Right renal cortex interstitium (tissue), 3 donors: ENCODE results near the gene FEV. TPM values are rescaled to one million over a fixed set of nuclear protein-coding genes. Genes with fewer than 3 reads are reported as not detected.

ENCODE experiments used
- DNase-seq, 3 donors: peaks; one replicate each; pipeline ENCODE4 v3.0.0-alpha.2; 2013; ENCODE audit warnings: low read depth in 3 of 3, low spot score in 2 of 3
- polyA plus RNA-seq, 3 donors: library from polyadenylated mRNA; unstranded; fragments of 120-200 nt; gene quantifications; one replicate each; pipeline ENCODE4 v1.2.1, GENCODE V29; 2013; ENCODE audit not compliant: insufficient read length in 3 of 3

Gene FEV
- polyA plus RNA-seq, 3 donors, result 0.07 to 0.10 TPM; not detected in 1

DNA sequence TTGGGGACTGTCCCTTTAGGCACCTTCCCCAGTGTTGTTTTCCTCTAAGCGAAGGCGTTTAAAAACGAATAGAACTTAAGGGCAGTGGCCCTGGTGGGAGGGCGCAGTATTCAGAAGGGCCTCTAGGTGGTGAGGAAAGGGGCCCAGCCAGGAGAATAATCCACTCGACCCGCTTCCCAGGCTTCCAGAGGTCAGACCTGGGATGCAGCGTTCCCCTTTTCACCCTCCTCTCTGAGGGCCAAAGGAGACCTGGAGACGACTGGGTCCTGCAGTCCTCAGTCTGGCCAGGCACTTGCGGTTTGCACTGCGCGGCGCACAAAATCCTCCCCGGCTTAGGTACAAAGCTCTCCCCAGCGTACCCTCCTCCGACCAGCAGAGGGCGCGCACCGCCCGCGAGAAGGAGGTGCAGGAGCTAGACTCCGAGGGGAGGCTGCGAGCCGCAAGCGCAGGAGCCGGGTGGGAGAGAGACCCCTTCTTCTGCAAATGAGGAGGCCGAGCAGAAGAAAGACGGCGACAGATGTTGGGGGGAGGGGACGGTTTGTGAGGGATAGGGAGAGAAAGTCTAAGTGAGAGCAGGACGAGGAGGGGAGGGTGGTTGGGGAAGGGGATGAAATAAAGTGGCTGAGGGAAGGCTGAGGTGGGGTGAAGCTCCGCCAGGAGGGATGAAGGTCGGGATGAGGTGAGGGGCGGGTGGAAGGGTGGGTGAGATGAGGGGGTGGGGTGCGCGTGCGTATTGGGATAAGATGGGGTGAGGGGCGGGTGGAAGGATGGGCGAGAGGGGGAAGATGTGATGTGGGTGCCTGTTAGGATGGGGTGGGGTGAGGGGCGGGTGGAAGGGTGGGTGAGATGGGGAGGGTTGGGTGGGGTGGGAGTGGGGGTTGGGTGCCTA lies 4.9 kb downstream of the FEV start:
- DNase-seq, result peak in 1 of 3 donors; percentile 68

DNA sequence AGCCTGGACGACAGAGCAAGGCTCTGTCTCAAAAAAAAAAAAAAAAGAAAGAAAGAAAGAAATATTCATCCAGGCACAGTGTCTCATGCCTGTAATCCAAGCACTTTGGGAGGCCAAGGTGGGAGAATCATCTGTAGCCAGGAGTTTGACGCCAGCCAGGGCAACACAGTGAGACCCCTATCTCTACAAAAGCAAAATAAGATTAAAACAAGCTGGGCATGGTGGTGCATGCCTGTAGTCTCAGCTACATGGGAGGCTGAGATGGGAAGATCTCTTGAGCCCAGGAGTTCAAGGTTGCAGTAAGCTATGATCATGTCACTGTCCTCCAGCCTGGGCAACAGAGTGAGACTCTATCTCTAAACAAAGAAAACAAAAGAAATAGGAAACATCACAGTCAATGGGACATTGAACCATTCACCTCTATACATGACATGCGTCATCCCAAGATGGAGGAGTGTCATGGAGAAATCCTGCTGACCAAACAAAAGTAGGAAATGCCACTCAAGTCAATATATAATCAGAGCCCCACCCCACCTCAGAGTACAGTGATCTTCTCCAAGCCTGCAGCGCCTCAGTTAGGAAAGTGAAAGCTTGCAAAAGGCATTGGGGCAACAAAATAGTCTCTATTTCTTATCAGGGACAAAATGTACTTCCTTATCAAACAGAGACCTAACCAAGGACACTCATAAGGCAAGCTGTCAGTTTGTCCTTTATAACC lies 9.8 kb downstream of the FEV start:
- DNase-seq, result no peak

DNA sequence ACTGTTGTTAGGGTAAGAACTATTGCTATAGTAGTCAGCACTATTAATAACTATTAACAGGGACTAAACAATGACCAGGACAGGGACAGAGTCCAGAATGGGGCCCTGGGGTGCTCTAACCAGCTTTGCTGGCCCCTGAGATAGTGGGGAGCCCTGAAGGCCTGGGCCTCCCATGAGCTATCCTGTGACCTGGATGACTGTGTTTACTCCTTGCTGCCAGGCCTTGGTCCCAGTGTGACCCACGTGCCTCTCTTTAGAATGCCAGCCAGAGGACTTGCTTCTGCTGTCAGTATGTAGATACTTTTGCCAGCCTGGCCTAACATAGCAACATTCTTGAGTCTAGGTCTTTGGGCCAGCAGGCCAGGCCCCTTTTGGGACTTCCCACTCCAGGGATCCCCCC lies 14.1 kb downstream of the FEV start:
- DNase-seq, result no peak

DNA sequence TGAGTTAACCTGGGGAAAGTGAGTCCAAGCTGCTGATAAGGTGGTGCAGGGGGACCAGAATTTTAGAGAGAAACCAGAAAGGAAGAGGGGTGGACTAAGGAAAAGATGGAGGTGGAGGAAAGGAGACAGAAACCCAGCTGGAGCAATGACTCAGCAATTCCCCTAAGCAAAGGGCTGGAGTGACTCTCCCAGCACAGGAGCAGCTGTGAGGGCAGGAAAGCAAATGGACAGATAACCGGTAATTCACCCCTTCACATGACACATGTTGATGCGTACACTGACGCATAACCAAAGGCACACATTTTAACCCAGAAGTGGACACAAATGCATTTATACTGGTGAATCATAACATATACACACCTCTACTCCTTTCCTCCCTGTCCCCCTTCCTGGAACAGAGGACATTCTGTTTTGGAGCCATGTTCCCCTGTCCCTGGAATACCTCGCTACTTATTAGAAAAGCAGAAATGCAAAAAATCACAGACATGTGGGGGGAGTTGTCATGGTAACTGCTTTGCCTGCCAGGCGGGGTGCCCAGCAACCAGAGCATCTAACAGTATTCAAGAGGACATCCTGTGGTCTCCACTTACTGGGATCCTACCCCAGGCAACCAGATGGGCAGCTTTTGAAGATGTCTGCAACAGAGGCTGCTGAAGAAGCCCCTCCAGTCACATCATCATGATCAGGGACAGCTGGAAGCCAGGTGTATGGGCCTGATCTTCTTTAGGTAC lies 20.8 kb downstream of the FEV start:
- no peak for DNase-seq

DNA sequence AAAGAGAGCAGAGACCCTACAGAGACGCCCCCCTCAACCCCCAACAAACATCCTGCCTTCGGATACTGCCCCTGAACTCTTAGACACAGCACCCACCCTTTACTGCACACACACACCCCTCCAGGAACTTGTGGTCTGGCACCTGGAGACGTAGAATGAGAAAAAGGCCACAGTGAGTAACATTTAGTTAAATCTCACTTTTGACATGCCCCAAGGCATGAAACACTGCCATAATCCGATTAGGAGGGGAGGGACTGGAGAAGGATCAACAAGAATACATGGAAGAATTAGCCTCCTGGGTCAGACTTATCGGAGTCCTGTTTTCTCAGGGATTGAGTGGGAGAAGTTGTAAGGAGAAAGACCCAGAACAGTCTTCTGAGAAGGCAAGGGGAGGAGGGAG lies 21.4 kb downstream of the FEV start:
- DNase-seq, result no peak

DNA sequence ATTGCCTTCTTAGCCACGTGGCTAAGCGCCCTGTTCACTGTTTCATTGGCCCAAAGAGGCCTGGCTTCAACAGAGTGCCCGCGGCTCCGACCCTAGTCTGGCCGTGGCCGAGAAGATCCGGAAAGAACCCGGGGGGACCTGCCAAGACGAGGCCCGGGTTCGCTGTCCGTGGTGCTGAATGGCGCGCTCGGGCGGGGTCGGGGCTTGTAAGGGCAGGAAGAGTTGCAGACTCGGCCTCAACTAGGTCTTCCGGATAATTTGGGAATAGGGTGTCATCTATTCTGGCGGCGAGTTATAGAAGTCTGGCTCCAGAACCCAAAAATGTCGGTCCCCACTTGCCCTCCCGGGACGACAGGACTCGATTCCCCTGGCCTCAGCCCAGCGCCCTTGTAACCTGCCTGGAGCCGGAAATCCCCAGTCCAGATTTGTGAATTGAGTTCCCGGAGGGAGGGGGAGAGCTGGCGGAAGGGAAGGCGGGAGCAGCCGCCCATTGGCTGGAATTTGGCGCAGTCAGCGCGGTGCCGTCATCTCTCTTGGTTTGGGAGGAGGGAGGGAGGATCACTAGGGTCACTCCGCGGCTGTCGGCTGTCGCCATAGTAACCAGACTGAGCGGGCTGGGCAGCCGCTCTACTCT lies 22.0 kb downstream of the FEV start:
- peak in 2 of 3 donors; percentile 53 to 73 for DNase-seq

DNA sequence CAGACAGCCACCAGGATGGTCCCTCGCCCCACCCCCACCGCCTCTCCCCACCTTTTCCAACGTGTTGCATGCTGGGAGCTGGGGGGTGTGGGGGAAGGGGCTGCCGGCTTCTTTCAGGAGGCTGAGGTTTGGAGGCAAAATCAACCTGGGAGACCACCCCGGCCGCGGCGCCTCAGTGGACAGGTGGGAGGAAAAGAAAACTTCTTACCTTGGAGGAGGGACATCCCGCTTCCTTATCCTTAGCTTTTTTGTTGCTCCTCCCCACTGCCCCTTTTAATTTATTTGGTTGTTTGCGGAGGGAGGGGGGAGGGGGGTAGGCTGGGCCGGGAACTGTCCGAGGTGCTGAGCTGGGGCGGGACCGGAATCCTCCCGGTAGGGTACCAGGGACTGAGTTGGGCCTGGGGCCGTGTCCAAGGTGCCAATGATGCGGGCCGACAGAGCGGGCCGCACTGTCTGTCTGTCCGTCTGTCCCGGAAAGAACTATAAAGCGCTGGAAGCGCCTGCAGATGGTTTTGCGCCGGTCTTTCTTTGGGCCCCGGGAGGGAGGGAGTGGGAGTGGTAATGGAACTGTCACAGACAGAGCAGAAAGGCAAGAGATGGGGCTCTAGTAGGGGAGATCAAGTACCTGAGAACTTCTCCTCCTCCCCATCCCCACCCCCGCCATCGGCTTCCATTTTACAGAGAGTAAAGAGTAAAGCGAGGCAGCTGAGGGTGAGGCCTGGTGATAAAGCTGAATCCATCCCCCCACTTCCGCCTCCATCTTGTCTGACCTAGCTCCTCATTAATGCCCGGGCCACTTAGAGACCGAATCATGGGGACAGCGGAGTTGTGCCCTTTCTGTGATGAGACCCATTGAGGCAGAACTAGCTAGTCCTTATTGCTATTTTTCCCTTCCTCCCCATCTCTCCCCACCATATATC lies 23.1 kb downstream of the FEV start:
- no peak for DNase-seq

DNA sequence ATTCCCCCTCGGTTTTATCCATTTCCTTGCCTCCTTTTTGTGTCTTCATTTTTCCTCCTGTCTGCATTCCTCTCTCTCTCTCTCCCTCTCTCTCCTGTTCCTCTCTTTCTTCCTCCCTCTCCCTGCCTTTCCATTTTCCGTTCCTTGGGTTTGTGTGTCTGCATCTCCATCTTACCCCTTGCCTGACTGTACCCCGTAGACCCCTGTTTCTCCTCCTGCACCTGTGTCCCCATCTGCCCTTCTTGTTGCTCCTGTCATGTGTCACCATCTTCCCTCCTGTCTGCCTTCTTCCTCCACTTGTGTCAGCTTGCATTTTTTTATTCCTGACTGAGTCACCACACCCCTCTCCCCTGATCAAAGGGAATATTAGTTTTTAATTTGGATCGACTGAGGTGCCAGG lies 23.8 kb downstream of the FEV start:
- DNase-seq, result no peak

DNA sequence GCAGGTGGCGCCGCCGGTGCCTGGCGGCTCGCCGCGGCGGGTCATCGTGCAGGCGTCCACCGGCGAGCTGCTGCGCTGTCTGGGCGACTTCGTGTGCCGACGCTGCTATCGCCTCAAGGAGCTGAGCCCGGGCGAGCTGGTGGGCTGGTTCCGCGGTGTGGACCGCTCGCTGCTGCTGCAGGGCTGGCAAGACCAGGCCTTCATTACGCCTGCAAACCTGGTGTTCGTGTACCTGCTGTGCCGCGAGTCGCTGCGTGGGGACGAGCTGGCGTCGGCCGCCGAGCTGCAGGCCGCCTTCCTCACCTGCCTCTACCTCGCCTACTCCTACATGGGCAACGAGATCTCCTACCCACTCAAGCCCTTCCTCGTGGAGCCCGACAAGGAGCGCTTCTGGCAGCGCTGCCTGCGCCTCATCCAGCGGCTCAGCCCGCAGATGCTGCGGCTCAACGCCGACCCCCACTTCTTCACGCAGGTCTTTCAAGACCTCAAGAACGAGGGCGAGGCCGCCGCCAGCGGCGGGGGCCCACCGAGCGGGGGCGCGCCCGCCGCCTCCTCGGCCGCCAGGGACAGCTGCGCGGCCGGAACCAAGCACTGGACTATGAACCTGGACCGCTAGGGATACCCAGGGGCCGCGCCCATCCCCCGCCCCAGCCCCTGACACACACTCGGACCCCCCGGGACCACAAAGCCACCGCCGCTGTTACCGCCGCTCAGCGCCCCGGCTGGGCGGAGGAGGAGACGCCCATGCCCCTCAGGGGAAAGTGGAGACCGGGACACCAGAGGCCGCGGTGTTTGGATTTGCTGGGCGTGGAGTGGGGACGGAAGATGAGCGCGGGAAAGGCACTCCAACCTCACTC lies 24.4 kb downstream of the FEV start:
- DNase-seq, result no peak

DNA sequence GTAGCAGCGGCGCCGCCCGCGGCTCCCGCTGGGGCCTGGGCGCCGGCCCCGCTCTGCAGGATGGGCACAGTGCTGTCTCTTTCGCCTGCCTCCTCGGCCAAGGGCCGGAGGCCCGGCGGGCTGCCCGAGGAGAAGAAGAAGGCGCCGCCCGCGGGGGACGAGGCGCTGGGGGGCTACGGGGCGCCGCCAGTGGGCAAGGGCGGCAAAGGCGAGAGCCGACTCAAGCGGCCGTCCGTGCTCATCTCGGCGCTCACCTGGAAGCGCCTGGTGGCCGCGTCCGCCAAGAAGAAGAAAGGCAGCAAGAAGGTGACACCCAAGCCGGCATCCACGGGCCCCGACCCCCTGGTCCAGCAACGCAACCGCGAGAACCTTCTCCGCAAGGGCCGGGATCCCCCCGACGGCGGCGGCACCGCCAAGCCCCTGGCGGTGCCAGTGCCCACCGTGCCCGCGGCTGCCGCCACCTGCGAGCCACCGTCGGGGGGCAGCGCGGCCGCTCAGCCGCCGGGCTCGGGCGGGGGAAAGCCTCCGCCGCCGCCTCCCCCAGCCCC lies 25.1 kb downstream of the FEV start:
- DNase-seq, result no peak

DNA sequence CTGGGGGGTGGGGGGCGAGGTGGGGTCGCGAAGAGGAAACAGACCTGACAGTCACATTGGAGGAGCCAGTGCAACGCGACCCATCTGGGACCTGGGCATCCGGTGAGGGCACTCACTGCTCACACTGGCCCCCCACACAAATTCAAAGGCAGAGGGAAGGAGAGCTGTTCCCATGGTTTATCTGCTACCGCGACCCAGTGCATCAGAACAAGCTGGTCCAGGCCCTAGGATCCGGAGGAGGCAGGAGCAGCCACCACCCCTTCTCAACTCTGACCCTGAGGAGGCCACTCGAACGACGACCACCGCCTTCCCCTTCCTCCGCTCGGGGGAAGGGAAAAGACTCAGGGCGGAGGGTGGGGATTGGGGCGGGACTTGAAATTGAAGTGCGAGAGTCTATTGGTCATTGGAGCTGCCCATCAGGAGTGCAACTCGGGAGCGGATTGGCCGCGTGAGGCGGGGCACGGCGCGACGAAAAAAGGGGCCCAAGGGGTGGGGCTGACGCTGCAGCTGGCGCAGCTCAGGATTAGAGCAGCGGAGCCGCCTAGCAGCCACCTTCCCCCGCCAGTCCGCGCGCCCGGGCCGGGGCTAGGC lies 25.7 kb downstream of the FEV start, which contains the start of gene CDK5R2:
Gene CDK5R2 (plus strand): TSS at position 526 of the 591 bp plus-strand sequence. CDS start 155 bp downstream, outside the sequence.
- peak; percentile 55 to 80 (median 70) for DNase-seq

DNA sequence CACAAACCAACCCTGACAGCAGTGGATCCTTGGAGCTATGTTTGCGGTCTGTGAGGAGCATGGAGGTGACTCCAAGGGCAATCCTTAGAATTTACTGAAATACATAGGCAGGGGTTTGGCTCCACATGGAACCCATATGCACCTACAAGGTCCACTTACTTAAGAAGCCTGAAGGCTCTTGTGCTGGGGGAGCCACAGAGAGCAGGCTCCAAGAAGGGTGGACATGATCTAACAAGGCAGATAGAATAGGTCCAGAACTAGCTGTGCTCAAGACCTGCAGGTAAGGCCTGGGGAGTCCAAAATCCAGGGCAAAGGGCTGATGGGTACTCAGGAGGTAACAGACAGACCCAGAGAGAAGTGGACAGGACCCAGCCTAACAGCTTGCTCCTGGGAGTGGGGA lies 26.7 kb downstream of the FEV start:
- no peak for DNase-seq

DNA sequence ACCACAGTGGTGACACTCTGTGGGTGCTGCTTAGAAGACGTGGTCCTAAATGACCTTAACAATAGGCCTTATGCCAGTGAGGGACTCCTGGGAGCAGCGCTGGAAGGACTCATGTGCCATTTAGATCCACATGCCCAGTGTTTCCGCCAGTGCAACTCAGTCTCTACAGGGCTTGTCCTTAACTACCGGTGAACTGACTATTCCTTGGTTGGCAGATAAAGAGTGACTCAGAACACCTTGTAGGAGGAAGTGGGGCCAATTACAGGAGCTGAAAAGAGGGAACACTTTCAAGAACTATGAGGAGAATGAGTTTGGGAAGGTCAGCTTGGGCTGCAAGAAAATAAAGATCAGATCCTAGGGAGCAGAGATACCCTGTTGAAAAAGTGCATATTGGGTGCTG lies 27.3 kb downstream of the FEV start:
- DNase-seq, result no peak

DNA sequence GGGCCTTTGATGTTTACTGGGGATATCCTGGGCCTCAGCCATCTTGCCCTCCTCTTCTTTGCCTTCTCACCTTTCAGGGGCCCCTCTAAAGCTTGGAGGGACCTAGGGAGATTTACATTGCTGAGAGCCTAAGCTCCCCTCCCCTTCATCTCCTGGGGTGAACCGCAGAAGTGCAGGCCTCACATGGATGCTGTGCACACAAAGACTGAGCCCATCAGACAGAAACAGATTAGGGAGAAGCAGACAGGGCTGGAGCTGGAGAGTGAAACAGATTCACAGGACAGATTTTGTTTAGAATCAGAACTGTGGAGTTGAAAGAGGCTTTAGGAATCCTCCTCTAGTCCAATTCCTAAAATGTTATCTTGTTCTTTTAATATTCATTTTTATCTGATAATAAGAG lies 28.9 kb downstream of the FEV start:
- DNase-seq, result no peak

DNA sequence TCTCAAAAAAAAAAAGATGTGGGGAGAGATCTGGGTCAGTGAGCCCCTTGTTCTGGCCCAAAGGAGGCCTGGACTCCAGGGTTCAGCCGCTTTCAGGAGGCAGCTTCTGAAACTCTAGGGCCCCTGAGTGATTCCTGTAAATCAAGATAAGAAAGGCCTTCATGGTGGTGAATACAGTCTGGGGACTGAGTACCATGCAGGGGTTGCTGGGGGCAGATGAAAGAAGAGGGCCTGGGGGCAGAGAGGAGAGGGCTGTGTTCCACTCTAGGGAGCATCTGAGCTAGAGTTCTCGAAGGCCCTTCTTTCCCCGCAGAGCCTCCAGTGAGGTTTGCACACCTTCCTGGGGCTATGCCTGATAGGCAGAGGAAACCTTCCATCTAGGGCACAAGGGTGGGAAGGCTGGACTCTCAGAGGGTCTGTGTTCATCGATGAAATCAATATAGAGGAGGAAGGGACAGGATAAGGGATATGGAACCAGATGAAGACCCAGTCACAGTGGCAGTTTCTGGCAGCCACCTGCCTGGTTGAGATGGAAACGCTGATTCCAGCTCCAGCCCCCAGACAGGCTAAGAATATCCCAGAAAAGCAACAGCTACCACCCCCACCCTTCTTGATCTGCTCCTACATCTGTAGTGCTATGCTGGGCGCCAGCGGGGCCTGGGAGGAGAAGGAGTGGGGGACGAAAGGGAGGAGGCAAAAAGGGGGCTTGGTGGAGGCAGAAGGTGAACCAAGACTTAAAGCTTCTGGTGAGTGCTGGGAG lies 30.3 kb downstream of the FEV start:
- no peak for DNase-seq

DNA sequence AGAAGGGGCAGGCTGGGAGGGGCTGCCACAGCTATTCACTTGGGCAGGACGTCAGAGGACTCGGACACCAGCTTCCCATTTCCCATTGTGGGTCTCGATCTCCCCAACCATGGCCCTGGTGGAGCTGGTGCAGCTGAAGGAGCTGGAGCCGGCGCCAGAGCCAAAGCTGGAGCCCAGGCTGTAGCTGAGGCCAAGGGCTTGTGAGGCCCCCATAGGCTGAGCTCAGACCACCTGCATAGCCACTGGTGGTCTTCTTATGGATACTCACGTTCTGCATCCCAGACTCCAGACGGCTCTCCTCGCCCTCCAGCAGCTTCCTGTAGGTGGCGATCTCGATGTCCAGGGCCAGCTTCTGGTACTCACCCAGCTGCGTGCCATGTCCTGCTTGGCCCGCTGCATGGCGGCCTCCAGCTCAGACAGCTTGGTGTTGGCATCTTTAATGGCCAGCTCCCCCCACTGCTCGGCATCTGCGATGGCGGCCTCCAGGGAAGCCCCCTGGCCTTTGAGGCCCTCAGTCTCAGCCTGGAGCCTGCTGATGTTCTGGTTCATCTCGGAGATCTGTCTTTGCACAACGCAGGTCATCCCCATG lies 31.5 kb downstream of the FEV start:
- no peak for DNase-seq

DNA sequence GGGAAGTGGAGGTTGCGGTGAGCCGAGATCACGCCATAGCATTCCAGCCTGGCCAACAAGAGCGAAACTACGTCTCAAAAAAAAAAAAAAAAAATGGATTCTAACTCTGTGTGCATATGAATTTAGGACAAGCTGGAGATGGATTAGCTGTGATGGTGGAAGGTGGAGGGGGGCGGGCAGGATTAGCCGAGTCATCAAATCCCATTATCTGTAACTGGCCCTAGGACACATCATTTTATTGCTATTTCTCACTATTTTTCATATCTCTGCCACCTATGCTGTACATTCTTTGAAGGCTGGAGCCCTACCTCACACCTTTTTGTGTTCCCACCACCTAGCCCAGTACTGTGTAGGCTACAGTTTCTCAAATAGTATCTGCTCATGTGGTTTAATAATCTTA lies 32.8 kb downstream of the FEV start:
- no peak for DNase-seq
